ENCODE data around the gene PLEKHA5.
"Not testable (repeated sequence)": the region's sequence is repeated elsewhere in the genome, so short reads cannot be mapped to it uniquely, and the experiment has no call there.

- TF ChIP-seq, protein P1, sequence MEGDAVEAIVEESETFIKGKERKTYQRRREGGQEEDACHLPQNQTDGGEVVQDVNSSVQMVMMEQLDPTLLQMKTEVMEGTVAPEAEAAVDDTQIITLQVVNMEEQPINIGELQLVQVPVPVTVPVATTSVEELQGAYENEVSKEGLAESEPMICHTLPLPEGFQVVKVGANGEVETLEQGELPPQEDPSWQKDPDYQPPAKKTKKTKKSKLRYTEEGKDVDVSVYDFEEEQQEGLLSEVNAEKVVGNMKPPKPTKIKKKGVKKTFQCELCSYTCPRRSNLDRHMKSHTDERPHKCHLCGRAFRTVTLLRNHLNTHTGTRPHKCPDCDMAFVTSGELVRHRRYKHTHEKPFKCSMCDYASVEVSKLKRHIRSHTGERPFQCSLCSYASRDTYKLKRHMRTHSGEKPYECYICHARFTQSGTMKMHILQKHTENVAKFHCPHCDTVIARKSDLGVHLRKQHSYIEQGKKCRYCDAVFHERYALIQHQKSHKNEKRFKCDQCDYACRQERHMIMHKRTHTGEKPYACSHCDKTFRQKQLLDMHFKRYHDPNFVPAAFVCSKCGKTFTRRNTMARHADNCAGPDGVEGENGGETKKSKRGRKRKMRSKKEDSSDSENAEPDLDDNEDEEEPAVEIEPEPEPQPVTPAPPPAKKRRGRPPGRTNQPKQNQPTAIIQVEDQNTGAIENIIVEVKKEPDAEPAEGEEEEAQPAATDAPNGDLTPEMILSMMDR (IDR thresholded peaks at IDR 0.05) = not testable (repeated sequence)
- TF ChIP-seq POLR2A (IDR thresholded peaks at IDR 0.05) = not testable (repeated sequence)
These were observed 263.1 kb downstream of the PLEKHA5 start for GRCh38 chr12:19392644-19393043.
